Measurements from ENCODE around the gene ABHD17B. TPM values are rescaled to one million over a fixed set of nuclear protein-coding genes. Genes with fewer than 3 reads are reported as not detected.

The ABHD17B gene
- total RNA-seq, 3 donors from 2014 or later = 21.2 to 34.7 (median 23.7) TPM

DNA sequence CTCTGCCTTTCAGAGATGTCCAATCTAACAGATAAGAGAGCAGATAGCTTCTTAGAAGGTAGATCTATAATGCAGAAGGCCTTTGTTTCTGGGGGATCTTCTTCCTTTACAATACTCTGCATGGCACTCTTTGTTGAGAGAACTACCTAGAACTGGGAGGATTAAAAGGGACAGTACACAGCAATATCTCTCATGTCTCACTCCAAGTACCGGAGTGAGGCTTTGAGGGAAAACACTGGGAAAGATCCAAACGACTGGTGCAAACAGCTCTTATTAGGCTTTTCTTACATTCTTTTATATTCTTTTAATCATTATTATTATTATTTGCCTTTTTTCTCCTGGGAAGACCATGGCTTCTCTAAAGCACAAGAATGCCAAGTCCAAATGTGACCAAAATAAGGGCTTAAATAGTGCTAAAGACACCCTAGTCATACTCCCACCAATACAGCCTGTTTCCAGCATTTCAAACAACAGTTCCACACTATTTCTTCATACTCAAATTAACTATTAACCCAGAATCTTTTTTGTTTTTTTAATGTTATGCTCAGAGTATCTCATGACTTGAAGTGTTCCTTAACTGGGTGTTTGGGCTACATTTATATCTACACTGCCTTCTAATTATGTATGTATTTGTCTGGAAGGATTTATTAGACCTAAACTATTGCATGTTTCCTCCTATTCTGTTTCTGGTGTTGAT, 52.7 kb downstream of the ABHD17B start:
- DNase-seq (no peak), ATAC-seq (no peak)
- peaks cover 19% of the 10 kb centered on the region for H3K9me3 ChIP-seq
- no peak for TF ChIP-seq CTCF (IDR thresholded peaks at IDR 0.05)
- H3K36me3 ChIP-seq (ENCODE audit: low read depth) = no peaks in the 10 kb centered on the region
- no peaks in the 10 kb centered on the region for H3K4me1 ChIP-seq (ENCODE audit: low read depth)
- H3K4me3 ChIP-seq = no peak overlapping the region
- intact Hi-C loops (cut with DNase I, micrococcal nuclease) = no loop called here

GRCh38 chr9:71857159-71857558, 53.8 kb downstream of the ABHD17B start:
- no peak for DNase-seq
- intact Hi-C loops (cut with DNase I, micrococcal nuclease) = no loop called here
- no peak for TF ChIP-seq CTCF (IDR thresholded peaks at IDR 0.05)
- H3K4me3 ChIP-seq = no peak overlapping the region
- no peak for ATAC-seq
- no peaks in the 10 kb centered on the region for H3K36me3 ChIP-seq (ENCODE audit: low read depth)
- no peaks in the 10 kb centered on the region for H3K4me1 ChIP-seq (ENCODE audit: low read depth)
- H3K9me3 ChIP-seq = peaks cover 19% of the 10 kb centered on the region

DNA sequence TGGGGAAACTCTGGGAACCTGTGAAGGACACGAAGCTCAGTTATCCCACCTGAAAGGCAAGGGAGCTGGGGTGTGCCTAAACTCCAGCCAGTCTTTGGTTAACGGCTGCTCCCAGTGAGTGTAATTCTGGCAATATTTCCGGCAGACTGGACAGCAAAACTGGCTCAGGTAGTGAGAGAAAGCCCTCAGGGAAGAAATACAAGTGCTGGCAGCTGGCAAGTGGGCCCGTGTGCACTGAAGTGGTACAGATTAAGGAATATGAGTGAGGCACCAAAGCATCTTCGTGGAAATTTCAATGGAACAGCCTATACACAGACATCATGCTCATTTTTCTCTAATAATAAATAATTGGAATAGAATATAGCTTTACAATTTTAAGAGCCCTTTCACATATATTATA, 56.2 kb downstream of the ABHD17B start:
- H3K9me3 ChIP-seq = peaks cover 8% of the 10 kb centered on the region
- DNase-seq = no peak
- intact Hi-C loops (cut with DNase I, micrococcal nuclease) = no loop called here
- no peaks in the 10 kb centered on the region for H3K4me1 ChIP-seq (ENCODE audit: low read depth)
- no peak overlapping the region for H3K4me3 ChIP-seq
- no peaks in the 10 kb centered on the region for H3K36me3 ChIP-seq (ENCODE audit: low read depth)
- TF ChIP-seq CTCF (IDR thresholded peaks at IDR 0.05) = no peak
- ATAC-seq = no peak

GRCh38 chr9:71853084-71853483, 57.9 kb downstream of the ABHD17B start:
- Histone ChIP-seq H3K4me1 (ENCODE audit: low read depth) (no peaks in the 10 kb centered on the region), H3K36me3 (ENCODE audit: low read depth) (no peaks in the 10 kb centered on the region), H3K9me3 (peaks cover 4% of the 10 kb centered on the region), H3K4me3 (no peak overlapping the region)
- intact Hi-C loops (cut with DNase I, micrococcal nuclease) = no loop called here
- DNase-seq (no peak), ATAC-seq (no peak)
- no peak for TF ChIP-seq CTCF (IDR thresholded peaks at IDR 0.05)

DNA sequence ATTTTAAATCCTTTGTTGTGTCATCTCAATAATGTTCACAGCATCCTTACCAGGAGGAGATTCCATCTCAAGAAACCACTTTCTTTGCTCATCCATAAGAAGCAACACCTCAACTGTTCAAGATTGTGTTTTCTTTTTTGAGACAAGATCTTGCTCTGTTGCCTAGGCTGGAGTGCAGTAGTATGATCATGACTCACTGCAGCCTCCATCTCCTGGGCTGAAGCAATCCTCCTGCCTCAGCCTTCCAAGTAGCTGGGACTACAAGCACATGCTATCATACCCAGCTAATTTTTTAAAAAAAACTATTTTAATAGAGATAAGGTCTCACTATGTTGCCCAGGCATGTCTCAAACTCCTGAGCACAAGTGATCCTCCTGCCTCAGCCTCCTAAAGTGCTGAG, 60.0 kb downstream of the ABHD17B start:
- peaks cover 4% of the 10 kb centered on the region for H3K9me3 ChIP-seq
- ATAC-seq (no peak), DNase-seq (no peak)
- H3K4me3 ChIP-seq = no peak overlapping the region
- H3K4me1 ChIP-seq (ENCODE audit: low read depth) = no peaks in the 10 kb centered on the region
- TF ChIP-seq CTCF (IDR thresholded peaks at IDR 0.05) = no peak
- intact Hi-C loops (cut with DNase I, micrococcal nuclease) = no loop called here
- no peaks in the 10 kb centered on the region for H3K36me3 ChIP-seq (ENCODE audit: low read depth)

GRCh38 chr9:71847892-71848291, 63.1 kb downstream of the ABHD17B start:
- no peak for TF ChIP-seq CTCF (IDR thresholded peaks at IDR 0.05)

More at GRCh38 chr9:71847892-71848291, 63.1 kb downstream of the ABHD17B start:
- Histone ChIP-seq H3K9me3 (peaks cover 4% of the 10 kb centered on the region), H3K4me1 (ENCODE audit: low read depth) (no peaks in the 10 kb centered on the region), H3K36me3 (ENCODE audit: low read depth) (no peaks in the 10 kb centered on the region), H3K4me3 (no peak overlapping the region)
- DNase-seq (no peak), ATAC-seq (no peak)
- intact Hi-C loops (cut with DNase I, micrococcal nuclease) = no loop called here
